GM12878 (cell line): ENCODE data around the gene LORICRIN.

ENCODE experiments used
- EGR1 ChIP-seq, 2 experiments: IDR thresholded peaks; 1 replicate in 1 of 2; 2 replicates in 1 of 2; pipeline ENCODE4 v1.6.1; 2011 to 2012; ENCODE audit warnings: low read depth in 2 of 2, low read length in 2 of 2, borderline replicate concordance in 1 of 2, mild to moderate bottlenecking in 1 of 2, moderate library complexity in 1 of 2
- MYC ChIP-seq: IDR thresholded peaks from 2 replicates; pipeline ENCODE4 v1.6.1; 2011; ENCODE audit warnings: mild to moderate bottlenecking, low read length, moderate library complexity, inconsistent platforms; ENCODE audit not compliant: insufficient read depth, insufficient replicate concordance, insufficient read length, severe bottlenecking
- NR2C2 ChIP-seq: IDR thresholded peaks from 2 replicates; pipeline ENCODE4 v1.6.1; 2011; ENCODE audit warnings: borderline replicate concordance, low read depth; ENCODE audit not compliant: control insufficient read depth, insufficient read length
- POLR2A ChIP-seq: IDR thresholded peaks from 2 replicates; pipeline ENCODE4 v1.6.1; 2011; ENCODE audit warnings: low read depth, mild to moderate bottlenecking, low read length
- RAD21 ChIP-seq: IDR thresholded peaks from 2 replicates; pipeline ENCODE4 v1.6.1; 2011; ENCODE audit warnings: mild to moderate bottlenecking, low read depth, low read length, moderate library complexity; ENCODE audit not compliant: insufficient read depth
- TF ChIP-seq, protein P1 (sequence below), 3 experiments: IDR thresholded peaks in 2 of 3; conservative IDR thresholded peaks in 1 of 3; 2 replicates each; pipeline ENCODE4 v1.5.1; 2011; ENCODE audit warnings: low read depth in 3 of 3, low read length in 3 of 3, mild to moderate bottlenecking in 3 of 3, control low read depth in 2 of 3, moderate library complexity in 2 of 3, inconsistent platforms in 1 of 3, mixed read lengths in 1 of 3; ENCODE audit not compliant: control insufficient read depth in 2 of 3, insufficient read depth in 1 of 3; ENCODE audit errors: extremely low read depth in 1 of 3
- TF ChIP-seq, protein P2 (sequence below): fragments of 450-650 bp; conservative IDR thresholded peaks from 2 replicates; pipeline ENCODE4 v1.6.1; 2017; ENCODE audit warnings: mild to moderate bottlenecking, moderate library complexity

DNA sequence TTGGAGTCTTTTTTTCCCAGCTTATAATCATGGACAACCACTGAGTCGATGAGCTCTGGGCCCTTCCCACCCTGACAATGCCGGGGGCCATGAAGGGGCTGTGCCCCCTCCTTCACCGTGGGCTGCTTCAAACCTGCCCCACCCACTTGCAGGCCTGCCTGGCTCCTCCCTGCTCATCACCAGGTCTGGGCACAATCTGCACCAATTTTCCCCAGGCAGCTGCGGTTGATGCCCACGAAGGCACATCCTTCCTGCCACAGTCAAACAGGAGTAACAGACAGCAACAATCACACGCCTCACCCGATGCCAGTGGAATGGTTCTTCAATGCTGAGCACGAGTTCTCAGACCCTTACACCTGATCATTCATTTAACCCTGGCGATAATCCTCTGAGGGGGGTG is 34.4 kb downstream of the LORICRIN start:
- TF ChIP-seq, protein P1, sequence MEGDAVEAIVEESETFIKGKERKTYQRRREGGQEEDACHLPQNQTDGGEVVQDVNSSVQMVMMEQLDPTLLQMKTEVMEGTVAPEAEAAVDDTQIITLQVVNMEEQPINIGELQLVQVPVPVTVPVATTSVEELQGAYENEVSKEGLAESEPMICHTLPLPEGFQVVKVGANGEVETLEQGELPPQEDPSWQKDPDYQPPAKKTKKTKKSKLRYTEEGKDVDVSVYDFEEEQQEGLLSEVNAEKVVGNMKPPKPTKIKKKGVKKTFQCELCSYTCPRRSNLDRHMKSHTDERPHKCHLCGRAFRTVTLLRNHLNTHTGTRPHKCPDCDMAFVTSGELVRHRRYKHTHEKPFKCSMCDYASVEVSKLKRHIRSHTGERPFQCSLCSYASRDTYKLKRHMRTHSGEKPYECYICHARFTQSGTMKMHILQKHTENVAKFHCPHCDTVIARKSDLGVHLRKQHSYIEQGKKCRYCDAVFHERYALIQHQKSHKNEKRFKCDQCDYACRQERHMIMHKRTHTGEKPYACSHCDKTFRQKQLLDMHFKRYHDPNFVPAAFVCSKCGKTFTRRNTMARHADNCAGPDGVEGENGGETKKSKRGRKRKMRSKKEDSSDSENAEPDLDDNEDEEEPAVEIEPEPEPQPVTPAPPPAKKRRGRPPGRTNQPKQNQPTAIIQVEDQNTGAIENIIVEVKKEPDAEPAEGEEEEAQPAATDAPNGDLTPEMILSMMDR (IDR thresholded peaks at IDR 0.05 in 2 of 3, conservative IDR thresholded peaks at IDR 0.05 in 1 of 3; ENCODE audit: control insufficient read depth in 2 of 3, extremely low read depth in 1 of 3, insufficient read depth in 1 of 3, low read depth in 3 of 3, low read length in 3 of 3), result no peak
- TF ChIP-seq, protein P2, sequence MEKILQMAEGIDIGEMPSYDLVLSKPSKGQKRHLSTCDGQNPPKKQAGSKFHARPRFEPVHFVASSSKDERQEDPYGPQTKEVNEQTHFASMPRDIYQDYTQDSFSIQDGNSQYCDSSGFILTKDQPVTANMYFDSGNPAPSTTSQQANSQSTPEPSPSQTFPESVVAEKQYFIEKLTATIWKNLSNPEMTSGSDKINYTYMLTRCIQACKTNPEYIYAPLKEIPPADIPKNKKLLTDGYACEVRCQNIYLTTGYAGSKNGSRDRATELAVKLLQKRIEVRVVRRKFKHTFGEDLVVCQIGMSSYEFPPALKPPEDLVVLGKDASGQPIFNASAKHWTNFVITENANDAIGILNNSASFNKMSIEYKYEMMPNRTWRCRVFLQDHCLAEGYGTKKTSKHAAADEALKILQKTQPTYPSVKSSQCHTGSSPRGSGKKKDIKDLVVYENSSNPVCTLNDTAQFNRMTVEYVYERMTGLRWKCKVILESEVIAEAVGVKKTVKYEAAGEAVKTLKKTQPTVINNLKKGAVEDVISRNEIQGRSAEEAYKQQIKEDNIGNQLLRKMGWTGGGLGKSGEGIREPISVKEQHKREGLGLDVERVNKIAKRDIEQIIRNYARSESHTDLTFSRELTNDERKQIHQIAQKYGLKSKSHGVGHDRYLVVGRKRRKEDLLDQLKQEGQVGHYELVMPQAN, result no peak
- TF ChIP-seq NR2C2, result no peak
- TF ChIP-seq POLR2A, result no peak
- no peak for TF ChIP-seq EGR1 (IDR thresholded peaks at IDR 0.05; ENCODE audit: borderline replicate concordance in 1 of 2, low read depth in 2 of 2, low read length in 2 of 2)
- no peak for TF ChIP-seq MYC
- TF ChIP-seq RAD21, result no peak
